ENCODE measurements around the gene SMTNL1. TPM values are rescaled to one million over a fixed set of nuclear protein-coding genes. Genes with fewer than 3 reads are reported as not detected.

The SMTNL1 gene
- total RNA-seq, 2 donors from 2014 or later = not detected

- DNase-seq (peak; percentile 39 to 84 (median 77)), ATAC-seq (peak; percentile 79)
- Histone ChIP-seq H3K36me3 (replicated peaks in 1 of 2; ENCODE audit: insufficient read depth in 1 of 2, low read depth in 2 of 2) (no peaks in the 10 kb centered on the region), H3K4me3 (peak within 1 kb of the TSS; percentile 81 to 92), H3K27me3 (no peaks in the 10 kb centered on the region), H3K27ac (peak within 1 kb of the TSS; percentile 45 to 81 (median 69)), H3K4me1 (peaks cover 19% of the 10 kb centered on the region), H3K9me3 (no peaks in the 10 kb centered on the region)
- peak; percentile 5 to 28 (median 22) for TF ChIP-seq POLR2A (IDR thresholded peaks at IDR 0.05)
- peak in 4 of 7 experiments; percentile 2 to 87 (median 80) for TF ChIP-seq CTCF (IDR thresholded peaks at IDR 0.05)
- WGBS, 2 donors = 0 to 1% methylated on average over 30 to 70 of the region's 92 CpGs
- intact Hi-C loops (cut with DNase I) = no loop called here
Measured at GRCh38 chr11:57567515-57568329, 30.3 kb downstream of the SMTNL1 start, which contains the start of gene UBE2L6. TSS of gene UBE2L6 (minus strand) at chr11:57567672. CDS start at chr11:57567611, 61 bp downstream.

GRCh38 chr11:57568330-57568766, 31.0 kb downstream of the SMTNL1 start:
- H3K36me3 ChIP-seq (replicated peaks in 1 of 2; ENCODE audit: insufficient read depth in 1 of 2, low read depth in 2 of 2) = no peaks in the 10 kb centered on the region
- H3K27ac ChIP-seq = peak overlapping the region in 3 of 4 donors; percentile 68 to 81 (median 70)
- peak overlapping the region in 1 of 2 donors; percentile 81 for H3K4me3 ChIP-seq
- peak in 4 of 7 experiments; percentile 79 to 87 (median 83) for TF ChIP-seq CTCF (IDR thresholded peaks at IDR 0.05)
- TF ChIP-seq POLR2A (IDR thresholded peaks at IDR 0.05) = no peak
- DNase-seq = peak in 1 of 4 donors; percentile 77
- intact Hi-C loops (cut with DNase I) = no loop called here
- H3K27me3 ChIP-seq = no peaks in the 10 kb centered on the region
- WGBS, 2 donors = 23 to 43% methylated on average over 6 of the region's 6 CpGs
- no peak for ATAC-seq
- peaks cover 19% of the 10 kb centered on the region for H3K4me1 ChIP-seq
- H3K9me3 ChIP-seq = no peaks in the 10 kb centered on the region

GRCh38 chr11:57571606-57572005, 34.2 kb downstream of the SMTNL1 start:
- peaks cover 7% of the 10 kb centered on the region for H3K4me1 ChIP-seq

GRCh38 chr11:57574061-57574460, 36.7 kb downstream of the SMTNL1 start:
- Histone ChIP-seq H3K27me3 (no peaks in the 10 kb centered on the region), H3K36me3 (replicated peaks in 1 of 2; ENCODE audit: insufficient read depth in 1 of 2, low read depth in 2 of 2) (no peaks in the 10 kb centered on the region), H3K4me1 (no peaks in the 10 kb centered on the region), H3K9me3 (no peaks in the 10 kb centered on the region), H3K27ac (no peak overlapping the region), H3K4me3 (no peak overlapping the region)
- DNase-seq (no peak), ATAC-seq (no peak)
- TF ChIP-seq POLR2A (IDR thresholded peaks at IDR 0.05) (no peak), CTCF (IDR thresholded peaks at IDR 0.05) (no peak)
- intact Hi-C loops (cut with DNase I) = no loop called here
- 39 to 54% methylated on average over 4 of the region's 4 CpGs for WGBS, 2 donors

More at GRCh38 chr11:57571606-57572005, 34.2 kb downstream of the SMTNL1 start:
- Histone ChIP-seq H3K9me3 (no peaks in the 10 kb centered on the region), H3K27ac (no peak overlapping the region), H3K4me3 (no peak overlapping the region), H3K27me3 (no peaks in the 10 kb centered on the region), H3K36me3 (replicated peaks in 1 of 2; ENCODE audit: insufficient read depth in 1 of 2, low read depth in 2 of 2) (no peaks in the 10 kb centered on the region)
- TF ChIP-seq CTCF (IDR thresholded peaks at IDR 0.05) (no peak), POLR2A (IDR thresholded peaks at IDR 0.05) (no peak)
- ATAC-seq = no peak
- intact Hi-C loops (cut with DNase I) = no loop called here
- no peak for DNase-seq
- 52 to 55% methylated on average over 2 of the region's 2 CpGs for WGBS, 2 donors

All from body of pancreas (tissue), 4 donors.